OCI-LY3 (cell line): Measurements from ENCODE around the gene MUC5B.

Experiments
- EZH2phosphoT487 ChIP-seq: fragments of 200-600 bp; shearing (Covaris generic); IDR thresholded peaks from 2 replicates; pipeline ENCODE4 v1.6.1; 2018; ENCODE audit warnings: antibody characterized with exemption, mixed run types, low read depth
- TF ChIP-seq, protein P1 (sequence below): fragments of 200-600, 300-600 bp; sonication (generic); IDR thresholded peaks from 2 replicates; pipeline ENCODE4 v1.5.1; 2014; ENCODE audit warnings: antibody characterized with exemption, low read length, low read depth

DNA sequence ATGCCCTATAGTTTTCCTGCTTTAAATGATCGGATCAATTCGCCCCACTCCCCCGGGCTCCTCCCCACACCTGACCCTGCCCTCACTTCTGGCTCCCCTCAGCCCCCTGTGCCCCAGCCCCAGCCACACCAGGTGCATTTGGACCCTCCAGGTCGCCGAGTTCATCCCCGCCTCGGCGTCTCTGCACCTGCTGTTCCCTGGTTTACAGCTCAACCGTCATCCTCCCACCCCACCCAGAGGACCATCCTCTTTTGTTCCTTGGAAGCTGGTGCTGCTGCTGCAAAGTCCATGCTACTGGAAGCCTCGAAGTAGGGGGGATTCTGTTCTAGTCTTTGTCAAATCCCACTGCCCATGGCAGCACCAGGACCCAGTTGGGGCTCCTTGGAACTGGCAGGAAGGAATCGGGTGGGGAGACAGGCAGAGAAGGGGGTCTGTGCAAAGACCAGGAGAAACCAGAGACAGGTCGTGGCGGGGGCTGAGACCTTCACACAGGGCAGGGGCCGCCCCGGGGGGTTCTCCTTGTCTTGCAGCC lies 4.5 kb upstream of the MUC5B start:
- TF ChIP-seq, protein P1, sequence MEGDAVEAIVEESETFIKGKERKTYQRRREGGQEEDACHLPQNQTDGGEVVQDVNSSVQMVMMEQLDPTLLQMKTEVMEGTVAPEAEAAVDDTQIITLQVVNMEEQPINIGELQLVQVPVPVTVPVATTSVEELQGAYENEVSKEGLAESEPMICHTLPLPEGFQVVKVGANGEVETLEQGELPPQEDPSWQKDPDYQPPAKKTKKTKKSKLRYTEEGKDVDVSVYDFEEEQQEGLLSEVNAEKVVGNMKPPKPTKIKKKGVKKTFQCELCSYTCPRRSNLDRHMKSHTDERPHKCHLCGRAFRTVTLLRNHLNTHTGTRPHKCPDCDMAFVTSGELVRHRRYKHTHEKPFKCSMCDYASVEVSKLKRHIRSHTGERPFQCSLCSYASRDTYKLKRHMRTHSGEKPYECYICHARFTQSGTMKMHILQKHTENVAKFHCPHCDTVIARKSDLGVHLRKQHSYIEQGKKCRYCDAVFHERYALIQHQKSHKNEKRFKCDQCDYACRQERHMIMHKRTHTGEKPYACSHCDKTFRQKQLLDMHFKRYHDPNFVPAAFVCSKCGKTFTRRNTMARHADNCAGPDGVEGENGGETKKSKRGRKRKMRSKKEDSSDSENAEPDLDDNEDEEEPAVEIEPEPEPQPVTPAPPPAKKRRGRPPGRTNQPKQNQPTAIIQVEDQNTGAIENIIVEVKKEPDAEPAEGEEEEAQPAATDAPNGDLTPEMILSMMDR = no peak
- no peak for TF ChIP-seq EZH2phosphoT487
